ENCODE data around the gene GFRA1.

Gene GFRA1

DNA sequence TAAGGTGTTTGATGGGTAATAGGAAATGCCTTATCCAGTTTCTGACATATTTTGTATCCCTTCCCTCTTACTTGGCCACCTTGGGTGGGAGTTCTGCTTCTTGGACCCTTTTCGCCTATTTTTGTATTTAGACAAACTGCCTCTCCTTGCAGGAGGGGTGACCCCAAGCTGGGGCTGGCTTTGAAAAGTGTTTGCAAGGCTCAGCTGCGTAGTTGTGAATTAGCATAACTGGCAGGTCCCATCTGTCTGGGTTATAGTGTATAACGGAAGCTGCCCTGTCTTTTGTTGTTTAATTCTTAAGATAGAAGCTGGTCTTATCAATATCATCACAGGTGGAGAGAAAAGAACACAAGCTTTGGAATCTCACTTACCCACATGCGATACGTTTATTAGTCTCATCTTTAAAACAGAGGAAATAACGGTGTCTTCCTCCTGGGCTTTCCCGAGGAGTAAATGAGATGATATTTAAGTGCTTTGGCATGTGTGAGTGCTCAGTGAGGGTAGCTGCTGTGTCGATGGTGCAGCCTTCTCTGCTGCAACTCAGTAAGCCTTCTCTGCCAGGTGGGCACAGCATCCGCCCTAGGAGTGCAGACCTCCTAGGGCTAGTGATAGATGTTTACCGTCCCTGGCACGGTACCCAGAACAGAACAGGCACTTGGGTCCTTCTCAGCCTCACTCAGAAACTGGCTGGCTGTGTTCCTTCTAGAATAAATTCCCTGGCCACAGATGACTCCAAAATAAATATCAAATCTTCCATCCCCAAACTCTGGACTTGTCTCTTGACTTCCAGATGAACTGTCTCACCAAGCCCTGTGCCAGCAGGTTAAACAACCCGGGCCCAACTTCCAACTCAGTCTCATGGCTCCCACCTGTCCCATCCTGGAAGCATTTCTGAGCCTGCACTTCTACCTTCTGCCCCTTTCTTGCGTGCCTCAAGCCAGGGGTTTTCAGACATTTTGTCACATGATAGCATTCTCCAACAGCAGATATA is 227.3 kb downstream of the GFRA1 start:
- DNase-seq (ENCODE audit: low read depth), result no peak
- no peak for TF ChIP-seq CTCF (conservative IDR thresholded peaks at IDR 0.05; ENCODE audit: control insufficient read depth, insufficient read depth, low read depth, low read length)
- no peak overlapping the region for H3K4me3 ChIP-seq (ENCODE audit: control insufficient read depth, low read depth, low read length)

DNA sequence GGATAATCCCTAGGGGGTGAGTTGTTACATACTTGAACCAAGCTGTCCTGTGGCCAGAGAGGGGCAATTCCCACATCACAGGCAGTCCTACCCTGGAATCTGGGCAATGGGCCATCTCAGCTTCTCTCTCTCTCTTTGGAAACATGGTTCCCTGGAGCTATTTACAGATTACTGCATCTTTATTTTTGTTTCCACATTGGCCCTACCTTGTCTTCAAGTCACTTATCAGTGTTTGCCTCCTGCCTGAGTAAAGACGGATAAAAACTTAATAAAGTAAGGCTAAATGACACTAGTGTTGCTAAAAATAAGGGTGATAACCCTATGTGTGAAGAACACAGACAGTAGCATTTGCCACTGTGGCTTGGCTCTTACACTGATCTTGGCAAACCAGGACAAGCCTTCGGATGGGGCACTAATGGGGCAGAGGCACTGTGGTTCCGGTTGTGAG is 228.2 kb downstream of the GFRA1 start:
- TF ChIP-seq CTCF (conservative IDR thresholded peaks at IDR 0.05; ENCODE audit: control insufficient read depth, insufficient read depth, low read depth, low read length), result no peak
- no peak overlapping the region for H3K4me3 ChIP-seq (ENCODE audit: control insufficient read depth, low read depth, low read length)
- peak; percentile 11 for DNase-seq (ENCODE audit: low read depth)

DNA sequence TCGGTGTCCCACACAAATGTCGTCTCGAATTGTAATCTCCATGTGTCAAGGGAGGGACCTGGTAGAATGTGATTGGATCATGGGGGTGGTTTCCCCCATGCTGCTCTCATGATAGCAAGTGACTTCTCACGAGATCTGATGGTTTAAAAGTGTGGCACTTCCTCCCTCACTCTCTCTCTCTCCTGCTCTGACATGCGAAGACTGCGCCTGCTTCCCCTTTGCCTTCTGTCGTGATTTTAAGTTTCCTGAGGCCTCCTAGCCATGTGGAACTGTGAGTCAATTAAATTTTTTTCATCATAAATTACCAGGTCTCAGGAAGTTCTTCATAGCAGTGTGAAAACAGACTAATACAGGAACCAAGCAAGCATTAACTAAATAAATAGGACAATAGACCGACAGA is 229.1 kb downstream of the GFRA1 start:
- H3K4me3 ChIP-seq (ENCODE audit: control insufficient read depth, low read depth, low read length), result no peak overlapping the region
- no peak for TF ChIP-seq CTCF (conservative IDR thresholded peaks at IDR 0.05; ENCODE audit: control insufficient read depth, insufficient read depth, low read depth, low read length)
- no peak for DNase-seq (ENCODE audit: low read depth)

GRCh38 chr10:116043304-116043703 is 229.7 kb downstream of the GFRA1 start:
- no peak overlapping the region for H3K4me3 ChIP-seq (ENCODE audit: control insufficient read depth, low read depth, low read length)
- TF ChIP-seq CTCF (conservative IDR thresholded peaks at IDR 0.05; ENCODE audit: control insufficient read depth, insufficient read depth, low read depth, low read length), result no peak

DNA sequence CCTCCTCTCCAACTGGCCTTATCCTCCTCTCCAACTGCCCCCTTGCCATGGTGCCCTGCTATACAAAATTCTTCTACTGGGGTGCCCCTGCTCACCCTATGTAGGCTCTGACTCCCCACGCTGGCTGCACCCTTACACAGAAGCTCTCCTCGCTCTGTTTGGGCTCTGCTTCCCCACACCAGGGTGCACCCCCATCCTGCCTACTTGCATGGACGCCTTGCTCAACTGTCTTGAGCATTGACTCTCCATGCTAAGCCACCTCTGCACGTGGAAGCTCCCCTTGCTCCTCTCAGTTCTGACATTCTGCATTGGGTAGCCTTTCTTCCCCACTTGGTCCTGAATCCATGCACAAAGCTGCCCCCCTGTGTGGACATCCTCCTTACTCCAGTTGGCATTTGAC is 231.1 kb downstream of the GFRA1 start:
- TF ChIP-seq CTCF (conservative IDR thresholded peaks at IDR 0.05; ENCODE audit: control insufficient read depth, insufficient read depth, low read depth, low read length), result no peak
- H3K4me3 ChIP-seq (ENCODE audit: control insufficient read depth, low read depth, low read length), result no peak overlapping the region

More at GRCh38 chr10:116043304-116043703, 229.7 kb downstream of the GFRA1 start:
- no peak for DNase-seq (ENCODE audit: low read depth)

GRCh38 chr10:116039612-116040011 is 233.4 kb downstream of the GFRA1 start:
- no peak for TF ChIP-seq CTCF (conservative IDR thresholded peaks at IDR 0.05; ENCODE audit: control insufficient read depth, insufficient read depth, low read depth, low read length)
- no peak for DNase-seq (ENCODE audit: low read depth)
- H3K4me3 ChIP-seq (ENCODE audit: control insufficient read depth, low read depth, low read length), result no peak overlapping the region

More for the DNA sequence above, 231.1 kb downstream of the GFRA1 start:
- no peak for DNase-seq (ENCODE audit: low read depth)
